Hematopoietic multipotent progenitor cell treated with erythropoietin and hydrocortisone succinate and interleukin-3 and kit ligand, for 17 days (in vitro differentiated cells): Measurements from ENCODE around the gene NOXA1.
"Not testable (repeated sequence)": the region's sequence is repeated elsewhere in the genome, so short reads cannot be mapped to it uniquely, and the experiment has no call there.

Source experiments
- DNase-seq: peaks from one replicate; pipeline ENCODE4 v3.0.0-alpha.2; 2015; ENCODE audit warnings: low spot score

The NOXA1 gene

DNA sequence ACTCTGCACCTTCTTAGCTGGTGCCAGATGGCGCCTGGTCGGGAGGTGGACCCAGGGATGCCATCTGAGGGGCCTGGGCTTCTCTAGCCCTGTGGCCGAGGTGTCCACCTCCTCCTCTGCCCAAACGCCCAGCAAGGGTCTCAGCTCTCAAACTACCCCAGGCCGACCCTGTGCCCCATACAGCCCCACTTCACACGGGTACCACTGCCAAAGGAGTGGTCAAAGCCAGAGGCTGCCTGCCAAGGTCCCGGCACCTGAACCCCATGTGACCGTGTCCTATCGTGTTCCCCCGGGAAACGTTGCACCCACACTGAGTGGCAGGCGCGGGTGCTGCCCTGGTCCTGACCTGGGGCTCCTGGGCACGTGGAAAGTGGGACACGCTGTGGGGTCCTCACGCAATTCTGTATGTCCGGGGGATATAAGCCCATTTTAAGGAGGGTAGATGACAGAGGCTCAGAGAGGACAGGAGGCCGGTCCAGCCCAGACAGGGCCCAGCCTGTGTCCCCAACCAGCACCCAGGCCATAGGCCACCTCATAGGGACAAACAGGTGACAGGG is 16.0 kb downstream of the NOXA1 start:
- no peak for DNase-seq

DNA sequence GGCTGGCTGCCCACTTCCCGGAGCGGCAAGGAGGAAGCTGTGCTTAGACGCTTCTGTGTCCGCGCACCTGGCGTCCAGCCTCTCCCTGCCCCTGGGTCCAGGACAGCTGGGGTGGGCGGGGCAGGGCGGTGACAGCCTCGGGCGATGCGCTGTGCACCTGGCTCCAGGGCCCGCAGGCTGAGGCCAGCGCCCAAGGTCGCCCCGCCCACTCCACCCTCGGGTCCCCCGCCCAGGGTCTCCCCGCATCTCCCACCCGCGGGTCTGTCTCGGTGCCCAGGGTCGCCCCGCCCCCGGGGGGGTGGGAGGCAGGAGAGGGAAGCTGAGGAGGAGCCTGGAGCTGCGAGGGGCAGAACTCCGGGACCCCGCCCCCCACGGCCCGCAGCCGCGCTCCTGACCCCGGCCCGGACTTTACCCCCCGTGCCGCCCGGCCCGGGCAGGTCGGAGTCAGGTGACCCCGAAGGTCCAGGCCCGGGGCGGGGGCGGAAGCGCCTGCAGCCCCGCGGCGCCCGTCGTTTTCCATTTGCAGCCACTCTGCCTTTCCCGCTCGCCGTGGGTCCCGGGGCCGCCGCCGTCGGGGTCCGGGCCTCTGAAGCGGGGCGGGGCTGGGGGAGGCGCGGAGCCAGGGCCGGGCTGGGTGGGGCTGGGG is 18.2 kb downstream of the NOXA1 start, which contains the start of gene ENTPD8:
TSS of gene ENTPD8 (minus strand) at position 69 of the 646 bp plus-strand sequence. CDS start 3,072 bp downstream, outside the sequence.
- DNase-seq = no peak

DNA sequence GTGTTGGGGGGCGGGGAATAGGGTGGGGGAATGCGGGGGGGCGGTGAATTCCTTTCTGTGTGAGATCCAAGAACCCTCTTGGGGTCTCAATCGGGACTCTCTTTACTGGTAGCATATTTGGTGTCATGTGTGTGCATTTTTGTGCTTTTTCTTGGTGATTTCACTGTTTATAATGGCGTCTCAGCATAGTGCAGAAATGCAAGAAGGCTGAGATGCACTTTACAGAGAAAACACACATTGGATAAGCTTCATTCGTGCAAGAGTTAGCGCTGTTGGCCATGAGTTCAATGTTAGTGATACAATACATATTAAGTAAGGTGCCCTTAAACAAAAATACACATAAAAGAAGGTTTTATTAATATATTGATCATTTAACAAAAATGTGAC is 18.7 kb downstream of the NOXA1 start:
- DNase-seq = no peak

DNA sequence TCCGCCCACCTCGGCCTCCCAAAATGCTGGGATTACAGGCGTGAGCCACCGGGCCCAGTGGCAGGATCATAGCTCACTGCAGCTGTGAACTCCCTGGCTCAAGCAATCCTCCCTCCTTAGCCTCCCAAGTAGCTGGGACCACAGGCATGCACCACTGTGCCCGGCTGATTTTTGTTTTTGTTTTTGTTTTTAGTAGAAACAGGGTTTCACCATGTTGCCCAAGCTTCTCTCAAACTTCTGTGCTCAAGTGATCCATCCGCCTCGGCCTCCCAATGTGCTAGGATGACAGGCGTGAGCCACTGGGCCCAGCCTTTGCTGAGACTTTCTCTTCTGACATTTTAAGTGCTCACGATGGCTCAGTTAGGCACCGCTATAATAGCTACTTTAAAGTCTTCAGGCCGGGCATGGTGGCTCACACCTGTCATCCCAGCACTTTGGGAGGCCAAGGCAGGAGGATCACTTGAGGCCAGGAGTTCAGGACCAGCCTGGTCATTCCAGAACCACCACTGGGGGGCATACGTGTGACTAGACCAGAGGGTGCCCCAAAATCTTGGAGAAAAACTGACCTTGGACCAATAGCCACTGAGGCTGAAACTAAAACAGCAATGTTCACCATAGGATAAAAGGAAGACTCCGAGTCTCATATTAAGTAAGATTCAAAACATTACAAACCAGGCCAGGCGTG is 21.1 kb downstream of the NOXA1 start:
- no peak for DNase-seq

DNA sequence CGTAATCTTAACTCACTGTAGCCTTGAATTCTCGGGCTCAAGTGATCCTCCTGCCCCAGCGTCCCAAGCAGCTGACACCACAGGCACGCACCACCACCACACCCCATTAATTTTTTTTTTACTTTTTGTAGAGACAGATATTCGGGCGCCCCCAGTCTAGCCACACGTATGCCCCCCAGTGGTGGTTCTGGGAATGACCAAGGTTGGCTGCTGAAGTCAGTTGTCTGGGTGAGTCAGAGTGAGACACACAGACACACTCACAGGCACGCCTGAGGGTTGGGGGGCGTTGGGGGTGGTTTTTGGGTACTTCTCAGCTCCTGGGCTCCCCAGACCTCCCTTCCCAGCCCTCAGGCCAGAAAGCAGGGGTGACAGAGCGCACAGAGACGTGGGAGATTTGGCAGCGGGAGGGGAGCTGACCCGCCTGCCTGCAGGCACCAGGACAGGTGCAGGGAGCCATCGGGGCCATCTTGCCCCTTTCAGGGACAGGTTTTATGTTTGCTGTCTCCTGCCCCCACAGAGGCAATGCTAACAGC is 22.1 kb downstream of the NOXA1 start:
- DNase-seq = peak; percentile 83

DNA sequence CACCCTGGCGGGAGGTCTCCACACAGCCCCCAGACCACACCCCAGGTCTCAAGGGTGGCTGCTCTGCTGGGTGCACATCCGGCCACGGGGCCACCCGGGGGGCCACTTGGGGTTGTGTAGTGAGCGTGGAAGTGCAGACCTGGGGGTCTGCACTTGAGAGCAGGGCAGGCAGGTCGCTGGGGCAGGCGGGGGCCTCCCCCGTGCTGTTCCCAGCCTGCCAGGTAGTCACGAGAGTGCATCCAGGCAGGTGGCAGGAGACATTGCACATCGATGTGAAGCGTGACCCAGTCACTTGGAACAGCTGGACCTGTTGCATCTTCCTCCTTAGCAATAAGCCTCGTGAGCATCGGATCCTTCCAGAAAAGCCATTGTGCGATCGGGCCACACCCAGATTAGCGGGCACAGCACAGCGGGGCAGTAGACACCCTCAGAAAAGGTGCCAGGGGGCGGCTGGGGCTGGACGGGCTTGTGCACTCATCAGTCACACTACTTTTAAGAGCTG is 22.8 kb downstream of the NOXA1 start:
- no peak for DNase-seq

DNA sequence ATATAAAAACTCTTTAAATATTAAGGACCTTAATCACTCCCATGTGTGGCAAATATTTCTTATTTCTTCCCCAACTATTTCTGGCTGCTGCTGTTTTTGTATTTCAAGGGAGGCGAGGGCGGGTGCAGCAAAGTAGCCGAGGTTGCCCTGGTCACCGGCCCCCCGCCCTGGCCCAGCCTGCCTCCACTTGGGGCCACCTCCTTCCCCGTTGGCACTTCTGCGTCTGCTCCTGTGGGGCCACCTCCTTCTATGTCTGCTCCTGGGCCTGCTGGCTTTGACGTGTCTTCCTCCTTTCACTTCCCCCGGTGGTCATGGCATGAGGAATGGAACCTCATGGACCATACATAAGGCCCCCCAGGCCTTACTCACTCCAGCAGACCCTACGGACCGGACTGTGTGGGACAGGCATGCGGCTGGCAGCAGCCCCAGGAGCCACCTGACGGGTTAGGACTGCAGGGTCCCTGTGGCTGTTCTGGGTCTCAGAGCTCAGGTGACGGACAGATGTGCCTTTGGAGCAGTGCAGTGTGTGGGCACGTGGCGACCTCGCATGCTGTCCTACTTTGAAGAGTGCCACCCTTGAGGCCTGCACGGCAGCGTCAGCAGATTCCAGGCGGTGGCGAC is 23.8 kb downstream of the NOXA1 start:
- DNase-seq = no peak

DNA sequence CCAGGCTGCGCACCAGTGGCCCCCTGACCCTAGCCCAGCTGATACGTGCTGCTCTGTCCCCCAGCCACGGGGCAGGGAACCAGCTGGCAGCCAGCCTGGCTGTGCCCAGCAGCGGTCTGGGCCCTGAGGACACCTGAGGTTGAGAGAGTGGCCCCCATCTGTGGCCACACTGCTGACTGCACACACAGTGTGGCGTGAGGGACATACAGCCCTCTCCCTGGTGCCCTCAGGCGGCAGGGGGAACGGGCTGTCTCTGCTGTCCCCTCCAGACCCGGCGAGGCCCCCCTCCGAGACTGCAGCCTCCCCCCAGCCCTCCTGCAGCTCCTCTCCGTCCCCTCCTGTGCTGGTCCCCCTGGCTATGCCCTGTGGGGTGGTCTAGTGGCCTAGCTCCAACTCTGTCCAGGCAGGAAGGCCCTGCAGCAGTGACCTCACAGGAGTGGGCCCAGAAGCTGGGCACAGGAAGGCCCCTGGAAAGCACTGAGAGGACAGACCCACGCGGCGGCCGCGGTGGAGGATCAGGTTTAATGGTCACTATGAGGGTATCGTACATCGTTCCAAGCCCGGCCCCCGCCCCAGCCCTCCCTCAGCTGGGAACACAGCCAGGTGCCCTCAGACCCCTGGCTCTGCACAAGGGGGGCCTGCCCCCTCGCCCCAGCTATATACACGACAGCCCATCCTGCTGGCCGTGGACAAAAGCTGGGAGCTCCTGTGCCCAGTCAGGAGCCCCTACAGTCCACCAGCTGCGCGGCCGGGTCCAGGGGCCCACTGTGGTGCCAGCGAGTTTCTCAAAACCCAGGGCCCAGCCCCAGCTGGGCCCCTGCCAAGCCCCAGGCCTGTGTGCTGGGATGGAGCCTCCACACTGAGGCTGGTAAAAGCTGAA is 24.8 kb downstream of the NOXA1 start:
- DNase-seq = no peak

DNA sequence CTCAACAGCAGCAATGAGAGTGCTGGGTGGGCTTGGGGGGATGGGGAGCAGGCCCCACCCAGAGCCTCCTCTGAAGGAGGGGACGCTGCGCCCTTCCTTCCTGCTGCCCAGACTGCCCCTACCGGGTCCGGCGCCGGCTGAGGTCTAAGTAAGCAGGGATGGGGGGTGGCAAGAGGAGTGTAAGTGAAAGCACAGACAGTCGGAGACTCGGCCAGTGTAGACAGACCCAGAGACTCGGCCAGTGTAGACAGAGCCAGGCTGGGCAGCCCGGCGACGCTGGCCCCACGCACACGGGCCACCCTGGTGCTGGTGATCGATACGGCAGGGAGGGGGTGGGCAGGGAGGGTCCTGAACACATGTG is 25.4 kb downstream of the NOXA1 start:
- no peak for DNase-seq

DNA sequence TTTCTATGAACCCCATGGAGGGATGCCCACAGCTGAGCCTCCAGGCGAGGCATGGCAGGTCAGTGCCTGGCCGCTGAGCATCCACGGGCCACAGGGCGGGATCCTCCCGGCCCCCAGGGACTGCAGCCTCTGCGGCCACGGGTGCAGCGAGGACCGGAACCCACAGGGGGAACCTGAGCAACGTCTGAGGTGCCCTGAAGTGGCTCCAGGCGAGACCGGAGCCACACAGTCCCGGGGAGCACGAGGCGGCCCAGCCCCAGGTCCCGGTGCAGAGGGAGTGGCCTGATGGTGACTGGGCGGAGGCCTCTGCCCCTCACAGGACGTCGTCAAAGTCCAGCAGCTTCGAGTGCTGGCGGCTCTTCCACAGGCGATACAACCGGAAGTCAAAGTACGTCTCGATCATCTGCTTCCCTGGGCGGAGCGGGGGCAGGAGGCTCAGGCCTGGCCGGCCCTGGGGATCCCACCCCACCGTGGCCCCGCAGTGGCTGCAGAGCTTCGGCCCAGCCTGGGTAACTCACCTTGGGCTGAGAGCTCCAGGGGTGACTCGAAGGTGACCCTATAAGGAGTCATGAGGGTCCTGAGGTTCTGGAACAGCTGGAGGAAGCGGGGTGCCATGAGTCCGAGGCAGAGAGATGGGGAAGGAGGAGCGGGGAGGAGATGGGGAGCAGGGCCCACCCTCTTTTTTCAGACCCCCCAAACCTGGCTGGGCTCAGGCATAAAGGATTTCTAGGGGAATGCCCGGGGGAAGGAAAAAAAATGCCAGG is 26.1 kb downstream of the NOXA1 start:
- no peak for DNase-seq

DNA sequence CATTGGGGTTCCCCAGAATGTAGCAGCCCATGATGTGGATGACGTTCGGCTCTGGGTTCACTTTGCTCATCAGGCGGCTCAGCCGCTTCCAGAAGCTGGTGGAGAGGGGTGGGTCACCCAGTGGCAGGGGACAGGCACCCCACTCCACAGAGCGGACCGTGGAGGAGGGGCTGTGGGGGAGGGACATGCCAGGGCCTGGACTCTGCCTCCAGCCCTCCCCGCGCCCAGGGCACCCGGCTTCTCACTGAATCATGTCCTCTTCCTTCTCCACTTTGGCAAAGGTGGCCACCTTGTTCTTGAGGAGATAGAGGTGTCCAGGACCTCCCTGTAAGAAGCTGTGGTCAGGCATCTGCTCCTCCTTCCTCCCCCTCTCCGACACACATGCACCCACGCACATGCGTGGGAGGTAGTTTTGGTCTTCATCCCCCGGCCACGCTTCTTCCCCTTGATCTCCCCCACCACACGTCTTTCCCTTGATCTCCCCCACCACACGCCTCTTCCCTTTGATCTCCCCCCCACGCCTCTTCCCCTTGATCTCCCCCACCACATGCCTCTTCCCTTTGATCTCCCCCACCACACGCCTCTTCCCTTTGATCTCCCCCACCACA is 26.8 kb downstream of the NOXA1 start:
- DNase-seq = no peak

DNA sequence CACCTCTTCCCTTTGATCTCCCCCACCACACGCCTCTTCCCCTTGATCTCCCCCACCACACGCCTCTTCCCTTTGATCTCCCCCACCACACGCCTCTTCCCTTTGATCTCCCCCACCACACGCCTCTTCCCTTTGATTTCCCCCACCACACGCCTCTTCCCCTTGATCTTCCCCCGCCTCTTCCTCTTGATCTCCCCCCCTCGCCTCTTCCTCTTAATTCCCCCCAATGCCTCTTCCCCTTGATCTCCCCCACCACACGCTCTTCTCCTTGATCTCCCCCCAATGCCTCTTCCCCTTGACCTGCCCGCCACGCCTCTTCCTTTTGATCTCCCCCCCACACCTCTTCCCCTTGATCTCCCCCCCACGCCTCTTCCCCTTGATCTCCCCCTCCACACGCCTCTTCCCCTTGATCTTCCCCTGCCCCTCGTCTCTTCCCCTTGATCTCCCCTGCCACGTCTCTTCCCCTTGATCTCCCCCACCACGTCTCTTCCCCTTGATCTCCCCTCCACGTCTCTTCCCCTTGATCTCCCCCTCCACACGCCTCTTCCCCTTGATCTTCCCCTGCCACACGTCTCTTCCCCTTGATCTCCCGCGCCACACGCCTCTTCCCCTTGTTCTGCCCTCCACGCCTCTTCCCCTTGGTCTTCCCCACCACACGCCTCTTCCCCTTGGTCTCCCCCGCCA is 27.5 kb downstream of the NOXA1 start:
- DNase-seq = not testable (repeated sequence)

DNA sequence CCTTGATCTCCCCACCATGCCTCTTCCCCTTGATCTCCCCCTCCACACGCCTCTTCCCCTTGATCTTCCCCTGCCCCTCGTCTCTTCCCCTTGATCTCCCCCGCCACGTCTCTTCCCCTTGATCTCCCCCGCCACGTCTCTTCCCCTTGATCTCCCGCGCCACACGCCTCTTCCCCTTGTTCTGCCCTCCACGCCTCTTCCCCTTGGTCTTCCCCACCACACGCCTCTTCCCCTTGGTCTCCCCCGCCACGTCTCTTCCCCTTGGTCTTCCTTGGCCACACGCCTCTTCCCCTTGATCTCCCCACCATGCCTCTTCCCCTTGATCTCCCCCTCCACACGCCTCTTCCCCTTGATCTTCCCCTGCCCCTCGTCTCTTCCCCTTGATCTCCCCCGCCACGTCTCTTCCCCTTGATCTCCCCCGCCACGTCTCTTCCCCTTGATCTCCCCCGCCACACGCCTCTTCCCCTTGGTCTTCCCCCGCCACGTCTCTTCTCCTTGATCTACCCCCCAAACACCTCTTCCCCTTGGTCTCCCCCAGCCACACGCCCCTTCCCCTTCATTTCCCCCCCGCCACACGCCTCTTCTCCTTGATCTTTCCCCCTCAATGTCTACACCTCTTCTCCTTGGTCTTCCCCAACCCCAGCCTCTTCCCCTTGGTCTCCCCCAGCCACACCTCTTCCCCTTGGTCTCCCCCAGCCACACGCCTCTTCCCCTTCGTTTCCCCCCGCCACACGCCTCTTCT is 28.2 kb downstream of the NOXA1 start:
- DNase-seq = not testable (repeated sequence)

DNA sequence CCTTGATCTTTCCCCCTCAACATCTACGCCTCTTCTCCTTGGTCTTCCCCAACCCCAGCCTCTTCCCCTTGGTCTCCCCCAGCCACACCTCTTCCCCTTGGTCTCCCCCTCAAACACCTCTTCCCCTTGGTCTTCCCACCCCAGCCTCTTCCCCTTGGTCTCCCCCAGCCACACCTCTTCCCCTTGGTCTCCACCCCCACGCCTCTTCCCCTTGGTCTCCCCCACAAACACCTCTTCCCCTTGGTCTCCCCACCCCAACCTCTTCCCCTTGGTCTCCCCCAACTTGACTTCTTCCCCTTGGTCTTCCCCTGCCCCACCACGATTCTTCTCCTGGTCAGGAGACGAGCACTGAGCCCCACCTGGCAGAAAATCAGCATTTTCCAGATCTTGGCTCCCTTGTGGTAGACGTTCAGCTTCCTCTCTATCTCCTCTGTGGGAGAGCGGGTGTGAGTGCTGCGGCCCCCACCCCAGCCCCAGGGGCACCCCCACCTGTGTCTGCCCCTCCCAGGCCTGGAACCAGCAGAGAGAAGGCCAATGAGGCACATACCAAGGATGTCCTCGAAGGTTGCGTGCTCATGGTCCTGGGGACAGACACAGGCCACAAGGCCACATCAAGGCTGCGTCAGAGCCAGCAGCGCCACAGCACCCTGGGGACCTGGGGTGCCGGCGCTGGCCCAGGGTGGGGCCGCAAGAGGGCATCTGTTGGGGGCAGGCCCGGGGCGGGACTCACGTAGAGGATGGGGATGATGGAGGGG is 29.0 kb downstream of the NOXA1 start:
- no peak for DNase-seq

DNA sequence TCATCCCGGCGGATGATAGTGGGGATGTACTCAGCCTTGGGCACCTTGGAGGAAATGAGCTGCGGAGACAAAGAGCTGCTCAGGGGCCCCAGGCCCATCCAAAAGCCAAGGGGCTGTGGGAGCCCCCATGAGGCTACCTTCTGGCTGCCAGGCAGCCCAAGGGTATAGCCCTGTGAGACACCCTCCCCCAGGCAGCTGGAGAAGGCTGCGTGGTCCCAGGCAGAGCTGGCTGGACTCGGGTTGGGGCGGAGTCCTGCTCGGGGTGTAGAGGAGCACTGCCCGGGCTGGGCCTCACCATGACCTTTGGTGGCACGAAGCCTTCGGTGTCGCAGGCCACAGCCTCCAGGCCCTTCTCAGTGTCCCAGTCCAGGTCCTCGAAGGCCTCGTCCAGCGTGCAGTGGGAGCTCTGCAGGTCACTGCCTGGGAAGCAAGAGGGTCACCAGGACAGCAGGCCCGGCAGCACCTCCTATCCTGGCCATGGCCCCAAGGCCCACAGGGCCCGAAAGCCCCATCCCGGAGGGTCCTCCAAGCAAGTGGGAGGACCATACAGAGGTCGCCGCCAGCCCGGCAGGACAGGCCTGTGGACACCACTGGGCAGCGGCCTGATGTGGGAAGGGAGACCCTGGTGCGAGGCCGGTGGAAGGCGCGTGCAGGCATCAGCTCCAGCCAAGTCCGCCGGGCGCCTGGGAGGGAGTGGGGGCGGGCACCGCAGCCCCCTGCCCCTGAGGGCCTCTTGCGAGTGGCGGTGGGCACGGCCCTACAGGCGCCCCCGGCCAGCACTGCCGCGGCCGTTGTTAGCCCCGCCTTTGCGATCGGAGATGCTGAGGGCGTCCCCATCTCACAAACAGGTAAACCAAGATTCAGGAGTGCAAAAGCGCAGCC is 29.8 kb downstream of the NOXA1 start:
- no peak for DNase-seq

DNA sequence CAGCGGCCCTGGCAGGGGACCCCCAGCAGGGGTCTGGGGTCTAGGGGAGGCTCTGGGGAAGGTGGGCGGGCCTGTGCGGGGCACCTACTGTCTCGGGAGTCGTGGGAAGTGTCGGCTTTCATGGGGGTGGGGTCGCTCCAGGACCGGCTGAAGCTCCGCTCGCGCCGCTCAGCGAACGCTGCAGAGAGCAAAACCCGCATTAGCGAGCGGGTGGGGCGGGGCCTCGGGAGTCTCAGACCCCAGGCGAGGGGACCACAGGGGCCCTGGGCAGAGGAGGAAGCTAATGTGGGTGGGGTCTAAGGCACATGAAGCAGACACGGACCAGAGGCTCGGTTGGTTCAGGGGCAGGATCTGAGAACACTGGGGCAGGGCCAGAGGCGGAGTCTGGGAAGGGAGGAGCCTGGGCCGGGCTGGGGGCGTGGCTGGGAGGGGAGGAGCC is 30.5 kb downstream of the NOXA1 start:
- peak; percentile 76 for DNase-seq

DNA sequence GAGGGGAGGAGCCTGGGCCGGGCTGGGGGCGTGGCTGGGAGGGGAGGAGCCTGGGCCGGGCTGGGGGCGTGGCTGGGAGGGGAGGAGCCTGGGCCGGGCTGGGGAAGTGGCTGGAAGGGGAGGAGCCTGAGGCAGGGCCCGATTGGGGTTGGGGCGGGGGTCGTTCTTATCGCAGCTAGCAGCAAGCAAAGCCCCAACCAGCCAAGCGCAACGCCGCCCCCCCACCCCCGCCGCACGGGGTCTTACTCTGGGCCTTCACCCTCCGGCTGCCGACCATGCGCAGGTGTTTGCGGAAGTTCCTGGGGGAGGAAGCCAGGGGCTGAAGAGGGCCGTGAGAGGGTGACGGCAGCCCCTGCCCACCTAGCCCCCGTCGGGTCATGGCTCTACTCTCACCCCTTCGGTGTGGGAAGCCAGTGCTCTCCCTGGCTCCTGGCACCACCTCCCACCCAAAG is 31.0 kb downstream of the NOXA1 start:
- peak; percentile 66 for DNase-seq
